HepG2 (cell line): ENCODE data around the gene ERVH48-1.
"Not testable (repeated sequence)": the region's sequence is repeated elsewhere in the genome, so short reads cannot be mapped to it uniquely, and the experiment has no call there.

Experiments
- ATF7 ChIP-seq, 2 experiments: fragments of 450-650 bp in 1 of 2; sonication (generic) in 1 of 2; formaldehyde crosslinking in 1 of 2; IDR thresholded peaks; 2 replicates each; pipeline versions ENCODE4 v1.4.0 to v1.6.1; 2016 to 2020; ENCODE audit warnings: antibody characterized with exemption in 1 of 2, mild to moderate bottlenecking in 1 of 2, missing genetic modification reagents in 1 of 2
- CHD4 ChIP-seq: fragments of 200-600 bp; sonication (generic); IDR thresholded peaks from 2 replicates; pipeline ENCODE4 v1.7.0; 2017; ENCODE audit warnings: mild to moderate bottlenecking, low read length, borderline replicate concordance
- EP300 ChIP-seq, 3 experiments: sonication (generic) in 1 of 3; formaldehyde crosslinking in 1 of 3; IDR thresholded peaks; 2 replicates each; pipeline versions ENCODE4 v1.5.1 to v1.6.1; 2011 to 2020; ENCODE audit warnings: low read depth in 2 of 3, low read length in 2 of 3, borderline replicate concordance in 1 of 3, improper control_type of control experiment in 1 of 3, mild to moderate bottlenecking in 1 of 3, missing genetic modification reagents in 1 of 3, moderate library complexity in 1 of 3
- GFI1 ChIP-seq: sonication (generic); formaldehyde crosslinking; IDR thresholded peaks from 2 replicates; pipeline ENCODE4 v1.5.0; 2020; ENCODE audit warnings: missing genetic modification reagents, mild to moderate bottlenecking, borderline replicate concordance
- JUN ChIP-seq: sonication (generic); formaldehyde crosslinking; IDR thresholded peaks from 2 replicates; pipeline ENCODE4 v1.4.0; 2020; ENCODE audit warnings: mild to moderate bottlenecking, missing genetic modification reagents
- MED1 ChIP-seq: sonication (generic); formaldehyde crosslinking; IDR thresholded peaks from 2 replicates; pipeline ENCODE4 v1.4.0; 2020; ENCODE audit warnings: missing genetic modification reagents
- NFE2L2 ChIP-seq: fragments of 150-350 bp; IDR thresholded peaks from 2 replicates; pipeline ENCODE4 v1.6.1; 2014; ENCODE audit warnings: low read length
- SAFB2 ChIP-seq: sonication (generic); formaldehyde crosslinking; IDR thresholded peaks from 2 replicates; pipeline ENCODE4 v1.5.1; 2020; ENCODE audit warnings: missing genetic modification reagents, low read depth, mild to moderate bottlenecking, borderline replicate concordance
- SMC3 ChIP-seq: IDR thresholded peaks from 2 replicates; pipeline ENCODE4 v1.6.1; 2011; ENCODE audit warnings: low read length, improper control_type of control experiment
- SRF ChIP-seq: IDR thresholded peaks from 2 replicates; pipeline ENCODE4 v1.6.1; 2011; ENCODE audit warnings: mild to moderate bottlenecking, low read depth, low read length, moderate library complexity
- ZNF589 ChIP-seq: sonication (generic); formaldehyde crosslinking; conservative IDR thresholded peaks from 2 replicates; pipeline ENCODE4 v1.8.0; 2022; ENCODE audit warnings: mild to moderate bottlenecking, moderate library complexity, missing genetic modification reagents
- TF ChIP-seq, protein P1 (sequence below): sonication (generic); formaldehyde crosslinking; IDR thresholded peaks from 2 replicates; pipeline ENCODE4 v1.9.0; 2021; ENCODE audit warnings: missing genetic modification reagents, borderline replicate concordance

DNA sequence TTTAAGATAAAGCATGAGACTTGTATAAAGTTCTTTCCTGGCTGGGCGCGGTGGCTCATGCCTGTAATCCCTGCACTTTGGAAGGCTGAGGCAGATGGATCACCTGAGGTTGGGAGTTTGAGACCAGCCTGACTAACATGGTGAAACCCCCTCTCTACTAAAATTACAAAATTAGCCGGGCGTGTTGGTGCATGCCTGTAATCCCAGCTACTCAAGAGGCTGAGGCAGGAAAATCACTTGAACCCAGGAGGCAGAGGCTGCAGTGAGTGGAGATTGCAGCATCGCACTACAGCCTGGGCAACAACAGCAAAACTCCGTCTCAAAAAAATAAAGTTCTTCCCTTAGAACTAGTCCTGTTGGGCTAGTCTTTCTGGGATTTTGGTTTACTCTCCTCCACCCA is 13.5 kb downstream of the ERVH48-1 start:
- not testable (repeated sequence) for TF ChIP-seq SRF; ZNF589 (CRISPR knock-in tag); NFE2L2; SAFB2 (CRISPR knock-in tag); GFI1; MED1 (CRISPR knock-in tag); CHD4; JUN (CRISPR knock-in tag); EP300 (IDR thresholded peaks at IDR 0.05; ENCODE audit: low read depth in 2 of 2, low read length in 2 of 2); EP300 (CRISPR knock-in tag; IDR thresholded peaks at IDR 0.05; ENCODE audit: borderline replicate concordance); ATF7 (IDR thresholded peaks at IDR 0.05); ATF7 (CRISPR knock-in tag; IDR thresholded peaks at IDR 0.05); SMC3
- TF ChIP-seq, protein P1, sequence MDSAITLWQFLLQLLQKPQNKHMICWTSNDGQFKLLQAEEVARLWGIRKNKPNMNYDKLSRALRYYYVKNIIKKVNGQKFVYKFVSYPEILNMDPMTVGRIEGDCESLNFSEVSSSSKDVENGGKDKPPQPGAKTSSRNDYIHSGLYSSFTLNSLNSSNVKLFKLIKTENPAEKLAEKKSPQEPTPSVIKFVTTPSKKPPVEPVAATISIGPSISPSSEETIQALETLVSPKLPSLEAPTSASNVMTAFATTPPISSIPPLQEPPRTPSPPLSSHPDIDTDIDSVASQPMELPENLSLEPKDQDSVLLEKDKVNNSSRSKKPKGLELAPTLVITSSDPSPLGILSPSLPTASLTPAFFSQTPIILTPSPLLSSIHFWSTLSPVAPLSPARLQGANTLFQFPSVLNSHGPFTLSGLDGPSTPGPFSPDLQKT (CRISPR knock-in tag), result not testable (repeated sequence)
